Activated CD8-positive, alpha-beta T cell treated with anti-CD3 and anti-CD28 coated beads, Interleukin-2, amount 10 ng/mL, durations not matched to agents 7 days and 5 days (primary cell): ENCODE data around the gene ALDOA. TPM values are rescaled to one million over a fixed set of nuclear protein-coding genes. Genes with fewer than 3 reads are reported as not detected.

Experiments
- ATAC-seq: fragments of 150-1000 bp; cut with Tn5 transposase; one replicate; pipeline ENCODE4 v1.10.0; 2021; ENCODE audit warnings: moderate library complexity
- CTCF ChIA-PET: fragments of 350-600 bp; sonication (Branson Sonifier 250); formaldehyde crosslinking; loops from one replicate; lab custom pipeline; 2021; ENCODE audit warnings: antibody characterized with exemption; lab: Charles Lee
- POLR2A ChIA-PET: fragments of 350-600 bp; sonication (Branson Sonifier 250); formaldehyde crosslinking; loops from one replicate; lab custom pipeline; 2021; ENCODE audit warnings: antibody characterized with exemption; lab: Charles Lee
- DNase-seq: peaks from one replicate; pipeline ENCODE4 v3.0.0-alpha.2; 2020
- H3K27ac Mint-ChIP-seq: one replicate; pipeline ENCODE4 v1.8.0; 2021; ENCODE audit warnings: mild to moderate bottlenecking, mixed read lengths
- H3K27me3 Mint-ChIP-seq: one replicate; pipeline ENCODE4 v1.8.0; 2021; ENCODE audit warnings: low read depth, mixed read lengths
- H3K36me3 Mint-ChIP-seq: one replicate; pipeline ENCODE4 v1.8.0; 2021; ENCODE audit warnings: low read depth, mixed read lengths
- H3K4me1 Mint-ChIP-seq: one replicate; pipeline ENCODE4 v1.8.0; 2021; ENCODE audit warnings: low read depth, mixed read lengths
- H3K4me3 Mint-ChIP-seq: one replicate; pipeline ENCODE4 v1.8.0; 2021; ENCODE audit warnings: mild to moderate bottlenecking, mixed read lengths
- H3K9me3 Mint-ChIP-seq: one replicate; pipeline ENCODE4 v1.8.0; 2022; ENCODE audit warnings: mixed read lengths; ENCODE audit not compliant: insufficient read depth
- total RNA-seq, 2 experiments: library from RNA; stranded (reverse); gene quantifications; one replicate each; pipeline ENCODE4 v1.2.3, GENCODE V29; 2021

ALDOA gene
- total RNA-seq, 2 experiments from 2014 or later = 1,738 to 1,843 TPM

DNA sequence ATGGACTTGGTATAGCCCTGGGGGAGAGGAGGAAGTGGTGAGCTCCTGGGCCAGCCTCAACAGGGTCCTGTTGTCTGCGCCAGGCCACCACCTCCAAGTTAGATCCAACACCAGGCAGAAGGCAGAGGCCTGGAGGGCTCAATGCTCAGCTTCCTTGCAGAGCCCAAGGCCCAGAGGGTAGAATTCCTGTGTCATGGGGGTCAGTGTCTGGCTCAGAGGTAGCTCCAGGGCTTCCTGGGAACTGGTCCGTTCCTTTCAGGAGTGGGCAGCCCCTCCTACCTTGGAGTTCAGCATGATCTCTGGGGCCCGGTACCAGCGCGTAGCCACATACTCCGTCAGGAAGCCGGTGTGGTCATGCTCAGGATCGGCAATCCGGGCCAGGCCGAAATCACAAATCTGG is 52.2 kb downstream of the ALDOA start:
- DNase-seq (no peak), ATAC-seq (no peak)
- peaks cover 21% of the 10 kb centered on the region for H3K36me3 Mint-ChIP-seq
- POLR2A ChIA-PET = interaction anchor here (3.6 kb wide), 1 partner anchor 67 kb away, joined by 23 read pairs; the partner anchor contains the start of gene CORO1A
- peaks cover 51% of the 10 kb centered on the region for H3K4me1 Mint-ChIP-seq
- no peak overlapping the region for H3K4me3 Mint-ChIP-seq
- H3K27me3 Mint-ChIP-seq = no peaks in the 10 kb centered on the region
- H3K9me3 Mint-ChIP-seq = no peaks in the 10 kb centered on the region
- no peak overlapping the region for H3K27ac Mint-ChIP-seq
- CTCF ChIA-PET = interaction anchor here (0.9 to 2.0 kb wide), 3 partner anchors 17 to 291 kb away, joined by 3 to 4 read pairs (median 3); no protein-coding TSS in a partner anchor

DNA sequence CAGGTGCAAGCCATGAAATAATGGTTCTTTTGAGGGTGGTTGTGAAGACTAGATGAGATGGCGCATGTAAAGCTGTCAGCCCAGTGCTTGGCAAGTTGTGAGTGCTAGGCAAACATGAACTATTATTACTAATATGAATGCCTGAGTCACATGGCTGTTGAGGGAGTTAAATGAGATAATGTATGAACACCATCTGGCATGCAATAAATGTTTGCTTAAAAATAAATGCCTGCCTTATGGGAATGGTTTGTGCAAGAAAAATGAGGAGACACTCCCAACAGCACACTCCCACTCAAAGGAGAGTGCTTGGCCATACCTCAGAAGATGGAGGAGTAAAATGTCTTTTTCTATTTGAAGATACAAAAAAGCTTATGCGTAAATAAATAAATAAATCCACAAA is 53.9 kb downstream of the ALDOA start:
- no peaks in the 10 kb centered on the region for H3K27me3 Mint-ChIP-seq
- peaks cover 45% of the 10 kb centered on the region for H3K4me1 Mint-ChIP-seq
- POLR2A ChIA-PET = interaction anchor here (3.0 kb wide), 1 partner anchor 65 kb away, joined by 23 read pairs; the partner anchor contains the start of gene CORO1A
- H3K9me3 Mint-ChIP-seq = no peaks in the 10 kb centered on the region
- ATAC-seq (no peak), DNase-seq (no peak)
- peaks cover 21% of the 10 kb centered on the region for H3K36me3 Mint-ChIP-seq
- no peak overlapping the region for H3K4me3 Mint-ChIP-seq
- CTCF ChIA-PET = no interaction called here
- H3K27ac Mint-ChIP-seq = peak overlapping the region; percentile 73

Other genes with a start within 250 kb of the ALDOA start
- gene PAGR1, start 249.6 kb upstream of the ALDOA start, total RNA-seq = 10 to 100 TPM; 39.1 TPM
- gene MVP, start 245.3 kb upstream of the ALDOA start, total RNA-seq = 100 to 1,000 TPM; 122 to 125 TPM
- 10 to 100 TPM; 51.1 to 53.2 TPM for gene CDIPT, start 202.5 kb upstream of the ALDOA start, total RNA-seq
- not detected for gene SEZ6L2, start 166.2 kb upstream of the ALDOA start, total RNA-seq
- gene ASPHD1, start 165.3 kb upstream of the ALDOA start, total RNA-seq = under 1 TPM in 1 of 2 experiments, not detected in 1; 0.24 TPM
- 10 to 100 TPM; 33.8 to 35.5 TPM for gene KCTD13, start 139.5 kb upstream of the ALDOA start, total RNA-seq
- 10 to 100 TPM; 57.8 to 61.0 TPM for gene TMEM219, start 103.7 kb upstream of the ALDOA start, total RNA-seq
- 10 to 100 TPM; 48.9 to 49.8 TPM for gene TAOK2, start 91.9 kb upstream of the ALDOA start, total RNA-seq
- 10 to 100 TPM; 46.4 to 47.3 TPM for gene HIRIP3, start 70.1 kb upstream of the ALDOA start, total RNA-seq
- 100 to 1,000 TPM; 104 to 117 TPM for gene INO80E, start 69.5 kb upstream of the ALDOA start, total RNA-seq
- under 1 TPM in 1 of 2 experiments, not detected in 1; 0.34 TPM for gene DOC2A, start 54.7 kb upstream of the ALDOA start, total RNA-seq
- not detected for gene C16orf92, start 42.6 kb upstream of the ALDOA start, total RNA-seq
- 1 to 10 TPM; 4.6 TPM for gene TLCD3B, start 34.5 kb upstream of the ALDOA start, total RNA-seq
- gene PPP4C, start 10.2 kb downstream of the ALDOA start, total RNA-seq = 100 to 1,000 TPM; 157 TPM
- 1 to 10 TPM; 1.3 TPM for gene TBX6, start 26.2 kb downstream of the ALDOA start, total RNA-seq
- gene YPEL3, start 30.5 kb downstream of the ALDOA start, total RNA-seq = 10 to 100 TPM; 29.4 to 34.5 TPM
- gene GDPD3, start 47.8 kb downstream of the ALDOA start, total RNA-seq = 10 to 100 TPM; 10.5 to 12.6 TPM
- gene MAPK3, start 57.5 kb downstream of the ALDOA start, total RNA-seq = 10 to 100 TPM; 83.5 to 93.7 TPM
- gene CORO1A, start 117.8 kb downstream of the ALDOA start, total RNA-seq = 1,000 to 10,000 TPM; 1,875 to 1,983 TPM
- 100 to 1,000 TPM; 205 to 212 TPM for gene BOLA2B, start 127.9 kb downstream of the ALDOA start, total RNA-seq
- 100 to 1,000 TPM; 115 to 123 TPM for gene SLX1A, start 128.1 kb downstream of the ALDOA start, total RNA-seq
- 10 to 100 TPM; 28.9 to 32.8 TPM for gene SULT1A3, start 133.5 kb downstream of the ALDOA start, total RNA-seq
- gene NPIPB13, start 182.7 kb downstream of the ALDOA start, total RNA-seq = 10 to 100 TPM; 12.6 to 24.3 TPM